Measurements from ENCODE around the gene STX16.

Gene STX16

GRCh38 chr20:58682656-58683531 is 31.8 kb downstream of the STX16 start:
- DNase-seq: no peak

DNA sequence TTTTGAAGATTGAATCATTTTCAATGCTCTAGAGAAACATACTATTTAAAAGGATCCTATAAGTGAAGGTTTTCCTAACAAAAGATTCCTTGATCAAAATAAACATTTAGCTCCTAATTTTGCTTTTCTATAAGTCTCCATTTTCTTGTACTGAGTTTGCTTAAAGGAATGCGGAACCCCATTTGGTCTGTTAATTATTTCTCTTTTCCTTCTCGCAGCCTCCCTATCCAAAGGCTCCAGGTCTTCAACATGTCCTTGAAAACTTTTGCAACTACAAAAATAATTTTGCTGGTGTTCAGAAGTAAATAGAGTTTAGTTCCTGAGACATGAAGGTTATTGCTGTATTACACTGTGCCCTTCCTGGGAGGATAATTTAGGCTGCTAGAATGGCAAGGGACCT is 33.2 kb downstream of the STX16 start:
- no peak for DNase-seq

- no peak for DNase-seq
These were observed 34.9 kb downstream of the STX16 start for GRCh38 chr20:58685988-58686387.

DNA sequence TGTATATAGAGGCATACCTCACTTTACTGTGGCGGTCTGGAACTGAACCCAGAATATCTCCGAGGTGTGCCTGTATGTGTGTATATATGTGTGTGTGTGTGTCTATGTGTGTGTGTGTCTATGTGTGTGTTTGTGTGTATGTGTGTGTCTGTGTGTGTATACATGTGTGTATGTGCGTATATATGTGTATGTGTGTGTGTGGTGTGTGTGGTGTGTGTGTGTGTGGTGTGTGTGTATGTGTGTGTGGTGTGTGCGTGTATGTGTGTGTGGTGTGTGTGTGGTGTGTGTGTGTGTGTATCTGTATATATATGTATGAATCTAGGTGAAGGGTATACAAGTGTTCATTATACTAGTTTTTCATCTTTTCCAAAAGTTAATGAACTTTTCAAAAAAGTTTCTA is 37.3 kb downstream of the STX16 start:
- DNase-seq: no peak

DNA sequence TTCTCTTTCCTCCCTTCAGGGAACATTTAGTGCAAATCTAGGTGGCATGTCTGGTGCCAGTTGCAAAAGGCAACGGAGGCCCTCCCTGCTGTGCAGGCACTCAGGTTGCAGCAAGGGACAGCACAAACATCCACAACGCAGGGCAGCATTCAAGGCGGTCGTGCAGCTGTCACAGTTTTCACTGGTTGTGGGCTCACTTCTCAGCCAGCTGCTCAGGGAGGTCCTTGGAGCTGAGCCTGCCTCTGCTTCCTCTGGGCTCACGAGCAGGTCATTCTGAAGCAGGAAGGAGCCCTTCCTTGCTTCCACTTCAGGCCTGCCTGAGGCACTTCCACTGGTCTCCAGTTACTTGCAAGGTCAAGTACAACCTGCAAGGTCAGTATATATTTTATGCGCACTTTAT is 37.8 kb downstream of the STX16 start:
- peak; percentile 79 for DNase-seq

- no peak for DNase-seq
These were observed 39.5 kb downstream of the STX16 start for GRCh38 chr20:58690396-58691135.

DNA sequence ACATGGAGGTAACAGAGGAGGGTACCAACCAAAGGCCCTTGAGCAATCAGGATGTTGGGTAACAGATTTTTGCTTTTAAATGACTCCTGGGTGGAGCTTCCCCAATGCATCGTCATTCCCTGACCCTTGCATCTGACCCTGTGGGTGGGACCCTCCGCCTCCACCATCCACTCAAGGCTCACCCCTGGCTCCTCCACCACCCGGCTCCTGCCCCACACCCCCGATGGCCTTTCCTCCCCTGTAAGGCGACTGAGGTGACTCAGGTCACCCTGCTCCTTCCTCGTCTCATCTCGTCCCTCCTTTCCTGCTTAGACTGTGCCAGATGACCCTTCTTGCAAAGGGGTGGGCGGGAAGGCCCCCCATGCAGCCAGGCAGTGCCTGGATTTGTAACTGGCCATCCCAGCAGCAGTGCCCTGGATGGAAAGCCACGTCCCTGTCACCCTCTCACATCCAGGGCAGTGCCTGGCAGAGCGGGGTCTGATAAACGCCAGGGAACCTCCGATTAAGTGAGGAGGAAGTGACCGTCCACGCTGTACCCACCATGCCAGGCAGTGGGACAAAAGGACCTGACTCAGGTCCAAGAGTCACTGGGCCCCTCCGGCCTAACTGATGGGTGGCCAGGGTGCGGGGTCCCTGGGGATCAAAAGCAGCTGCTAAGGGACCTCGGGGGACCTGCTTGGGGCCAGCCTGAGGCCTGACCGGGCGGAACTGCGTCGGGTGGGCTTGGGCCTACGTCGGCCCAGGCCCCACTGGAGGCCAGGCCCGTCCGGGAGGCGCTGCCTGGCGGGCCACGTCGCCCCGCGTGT is 40.9 kb downstream of the STX16 start:
- no peak for DNase-seq

GRCh38 chr20:58692579-58693225 is 41.6 kb downstream of the STX16 start, which contains the start of gene NPEPL1:
NPEPL1 (plus strand) TSS chr20:58692800; CDS start chr20:58692901, 101 bp downstream.
- DNase-seq: peak; percentile 54

GRCh38 chr20:58693226-58694006 is 42.3 kb downstream of the STX16 start:
- peak; percentile 20 for DNase-seq

- no peak for DNase-seq
These were observed 43.4 kb downstream of the STX16 start for GRCh38 chr20:58694241-58695083.

- DNase-seq: no peak
These were observed 44.1 kb downstream of the STX16 start for GRCh38 chr20:58695084-58695722.

DNA sequence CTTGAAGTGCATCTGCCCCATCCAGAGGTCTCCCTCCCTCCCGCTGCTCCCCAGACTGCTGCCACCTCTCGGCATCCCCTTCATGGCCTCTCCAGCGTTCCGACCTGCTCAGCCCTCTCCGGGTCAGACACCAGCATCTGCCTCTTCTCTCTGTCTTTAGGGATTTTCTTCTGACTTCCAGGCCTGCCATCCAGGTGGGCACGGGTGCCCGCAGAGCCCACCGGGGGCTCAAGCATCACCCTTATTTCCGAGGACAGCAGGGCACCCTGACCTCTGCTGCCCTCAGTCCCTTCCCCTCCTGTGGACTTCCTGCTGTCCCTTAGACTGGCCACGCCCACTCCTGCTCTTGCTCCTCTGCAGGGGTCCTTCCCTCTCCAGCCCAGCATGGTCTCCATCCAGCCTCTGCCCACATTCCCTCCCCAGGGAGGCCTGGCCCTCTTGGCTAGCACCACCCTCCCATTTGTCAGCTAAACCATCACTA is 44.9 kb downstream of the STX16 start:
- no peak for DNase-seq

- DNase-seq: no peak
These were observed 45.4 kb downstream of the STX16 start for GRCh38 chr20:58696411-58696961.

GRCh38 chr20:58697201-58697866 is 46.3 kb downstream of the STX16 start:
- DNase-seq: no peak

GRCh38 chr20:58697867-58698703 is 47.0 kb downstream of the STX16 start:
- no peak for DNase-seq

- no peak for DNase-seq
These were observed 47.9 kb downstream of the STX16 start for GRCh38 chr20:58698741-58699622.

GRCh38 chr20:58699623-58700107 is 48.6 kb downstream of the STX16 start:
- DNase-seq: no peak

Measured in NCI-H2171 (cell line).